Lung microvascular endothelial cell (primary cell): Measurements from ENCODE around the gene STARD5. TPM values are rescaled to one million over a fixed set of nuclear protein-coding genes. Genes with fewer than 3 reads are reported as not detected.
"Not testable (repeated sequence)": the region's sequence is repeated elsewhere in the genome, so short reads cannot be mapped to it uniquely, and the experiment has no call there.

Source experiments
- DNase-seq, 2 donors: peaks; one replicate each; pipeline versions ENCODE4 v3.0.0 to v3.0.0-alpha.2; 2010; ENCODE audit warnings: low read depth in 2 of 2
- total RNA-seq: library from RNA; depleted of rRNA; stranded (reverse); fragments of >200 nt; gene quantifications from 2 replicates; pipeline ENCODE4 v1.2.1, GENCODE V29; 2014

The STARD5 gene
- total RNA-seq, 1 donor from 2014 or later, result 1.6 TPM

DNA sequence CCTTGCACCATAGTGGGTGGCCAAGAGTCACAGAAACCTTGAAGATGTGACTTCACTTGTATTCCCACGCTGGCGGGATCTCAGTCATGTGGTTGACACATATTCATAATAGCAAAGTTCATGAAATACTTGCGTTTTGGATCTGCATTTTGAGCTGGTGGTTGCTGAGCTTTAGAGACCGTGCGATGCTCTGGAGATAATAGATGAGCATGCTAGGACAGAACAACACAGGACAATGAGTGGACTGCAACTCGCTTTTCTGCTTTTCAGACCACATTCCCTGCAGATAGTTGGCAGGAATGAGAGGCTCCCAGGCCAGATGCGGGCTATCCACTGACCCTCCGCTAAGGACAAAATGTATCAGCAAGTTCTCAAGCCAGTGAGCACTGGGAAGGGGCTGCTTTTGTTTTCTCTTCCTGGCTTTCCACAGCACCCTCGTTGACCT, 13.8 kb upstream of the STARD5 start:
- peak in 1 of 2 donors; percentile 12 for DNase-seq

DNA sequence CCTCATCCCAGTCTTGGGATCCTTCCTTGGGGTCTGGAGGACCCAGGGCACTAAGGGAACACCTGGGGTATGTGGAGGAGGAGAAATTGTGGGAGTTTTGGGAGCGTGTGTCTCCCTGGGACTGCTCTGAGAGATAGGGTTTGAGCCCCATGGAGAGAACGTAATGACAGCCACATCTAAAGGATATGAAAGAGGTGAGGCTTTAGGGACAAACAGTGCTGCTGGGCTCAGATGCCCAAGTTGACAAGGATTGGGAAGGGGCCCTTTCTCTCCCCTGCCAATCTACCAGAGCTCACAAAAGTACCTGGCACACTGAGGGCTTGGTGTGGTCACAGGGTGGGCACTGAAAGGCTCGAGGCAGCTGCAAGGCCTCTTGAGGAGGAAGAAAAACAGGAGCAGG, 13.3 kb upstream of the STARD5 start:
- DNase-seq, result no peak

DNA sequence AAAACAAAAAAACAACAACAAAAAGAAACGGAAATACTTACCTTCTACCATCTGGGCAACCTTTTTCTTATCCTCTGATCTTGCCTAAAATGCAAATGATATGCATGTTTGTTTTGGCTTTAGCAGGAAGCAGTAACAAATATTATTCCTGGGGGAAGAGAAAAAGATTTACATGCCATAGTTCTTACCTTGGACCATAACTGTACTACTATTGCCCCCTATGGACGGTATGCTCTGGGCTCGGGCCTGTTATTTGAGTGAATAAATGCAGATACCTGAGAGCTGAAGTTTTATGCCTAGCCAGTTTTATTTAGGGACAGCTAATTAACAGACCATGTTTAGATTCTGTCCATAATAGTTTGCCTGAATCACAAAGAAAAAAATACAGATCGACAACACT, 12.6 kb upstream of the STARD5 start:
- DNase-seq, result peak; percentile 45 to 59

DNA sequence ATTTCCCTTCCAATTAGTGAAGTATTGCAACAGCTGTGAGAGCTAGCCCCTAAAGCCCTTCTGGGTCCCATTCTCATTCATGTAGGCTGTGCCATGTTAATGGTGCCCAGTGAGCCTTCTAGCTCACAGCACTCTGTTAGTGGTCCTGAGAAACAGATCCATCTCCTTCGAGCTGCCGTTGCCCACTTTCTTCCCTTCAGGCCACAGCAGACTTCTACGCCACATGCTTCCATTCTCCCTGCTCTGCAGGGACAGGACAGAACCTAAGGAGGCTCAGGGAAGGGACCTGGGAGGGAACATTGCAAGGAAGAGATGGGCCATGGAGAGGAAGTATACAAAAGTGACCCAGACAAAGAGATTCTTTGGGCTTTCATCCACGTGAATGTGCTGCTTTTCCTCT, 11.7 kb upstream of the STARD5 start:
- no peak for DNase-seq

DNA sequence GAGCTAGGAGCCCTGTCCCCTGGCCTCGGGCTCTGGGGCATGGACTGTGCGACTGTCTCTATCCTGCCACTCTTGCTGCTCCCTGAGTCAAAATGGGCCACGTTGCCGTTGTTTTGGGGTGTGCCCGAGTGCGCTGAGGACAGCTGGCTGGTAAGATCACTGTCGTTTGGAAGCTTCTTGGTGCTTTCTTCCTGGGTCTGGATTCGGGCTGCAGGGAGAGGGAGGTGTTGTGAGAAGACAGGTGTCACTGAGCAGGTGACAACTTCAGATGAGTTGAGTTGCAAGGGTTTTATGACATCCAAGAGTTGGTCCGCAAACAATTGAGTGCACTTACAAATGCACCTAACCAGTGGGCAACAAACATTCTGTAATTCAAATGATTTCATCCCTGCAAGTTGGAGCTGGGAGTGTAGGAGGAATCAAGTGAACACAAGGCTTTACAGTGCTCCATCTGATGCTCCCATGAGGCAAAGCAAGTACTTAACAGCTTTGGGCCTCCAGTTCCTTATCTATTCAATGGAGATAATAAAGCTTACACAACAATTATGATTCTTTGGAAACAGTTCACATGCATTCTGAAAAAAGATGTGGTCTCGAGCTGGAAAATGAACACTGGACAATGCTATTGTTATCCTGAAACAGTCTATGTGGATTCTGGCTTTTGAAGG, 11.0 kb upstream of the STARD5 start:
- DNase-seq, result no peak

DNA sequence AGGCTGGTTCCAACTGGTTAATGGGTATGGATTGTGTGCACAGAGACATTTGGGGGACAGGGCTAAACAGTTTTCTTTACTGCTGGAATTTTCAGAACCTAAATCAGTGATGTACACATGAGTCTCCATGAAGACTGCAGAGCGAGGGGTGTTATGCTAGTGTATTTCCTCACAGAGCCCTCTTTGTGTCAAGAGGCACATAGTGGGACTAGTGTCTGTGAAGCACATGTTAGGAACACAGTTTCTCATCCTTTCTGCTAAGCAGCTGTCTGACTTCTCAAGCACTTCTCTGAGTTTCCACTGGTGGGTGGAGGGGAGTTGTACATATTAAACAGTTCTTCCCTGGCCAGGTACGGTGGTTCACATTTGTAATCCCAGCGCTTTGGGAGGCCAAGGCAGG, 9.4 kb upstream of the STARD5 start:
- no peak for DNase-seq

DNA sequence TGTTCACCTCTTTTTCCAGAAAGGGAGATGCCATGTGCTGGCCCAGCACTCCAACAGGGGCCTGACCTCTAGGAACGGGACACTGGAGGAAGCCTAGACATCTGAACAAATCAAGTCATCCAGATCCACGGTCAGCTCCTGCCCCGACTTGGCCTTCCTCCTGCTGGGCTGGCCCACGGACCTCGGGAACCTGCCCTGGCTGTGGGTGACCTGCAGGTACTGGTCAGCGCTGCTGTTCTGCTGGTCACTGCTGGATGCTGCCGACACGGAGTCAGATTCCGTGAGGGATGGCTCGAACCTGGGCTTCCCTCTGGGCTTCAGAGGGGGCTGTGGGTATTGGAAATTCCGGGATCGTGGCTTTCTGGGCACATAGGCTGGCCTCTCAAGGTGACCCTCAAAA, 8.4 kb upstream of the STARD5 start:
- no peak for DNase-seq

DNA sequence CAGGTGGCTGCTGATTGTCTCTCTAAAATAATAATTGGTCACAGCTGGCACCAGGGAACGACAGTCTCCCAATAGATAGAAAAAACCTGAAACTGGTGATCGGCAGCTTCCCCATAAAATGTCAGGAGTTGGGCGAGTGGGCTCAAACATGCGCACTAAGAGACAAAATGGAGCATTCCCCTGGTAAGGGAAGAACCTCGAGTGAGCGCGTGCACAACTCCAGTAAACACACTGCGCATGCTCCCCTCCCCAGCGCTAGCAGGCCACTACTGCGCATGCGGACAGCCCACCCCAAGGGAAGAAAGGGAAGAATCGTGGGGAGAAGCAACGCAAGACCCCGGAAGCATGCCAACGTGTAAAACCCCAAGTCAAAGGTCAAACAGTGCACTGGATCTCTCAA, 7.7 kb upstream of the STARD5 start:
- no peak for DNase-seq

DNA sequence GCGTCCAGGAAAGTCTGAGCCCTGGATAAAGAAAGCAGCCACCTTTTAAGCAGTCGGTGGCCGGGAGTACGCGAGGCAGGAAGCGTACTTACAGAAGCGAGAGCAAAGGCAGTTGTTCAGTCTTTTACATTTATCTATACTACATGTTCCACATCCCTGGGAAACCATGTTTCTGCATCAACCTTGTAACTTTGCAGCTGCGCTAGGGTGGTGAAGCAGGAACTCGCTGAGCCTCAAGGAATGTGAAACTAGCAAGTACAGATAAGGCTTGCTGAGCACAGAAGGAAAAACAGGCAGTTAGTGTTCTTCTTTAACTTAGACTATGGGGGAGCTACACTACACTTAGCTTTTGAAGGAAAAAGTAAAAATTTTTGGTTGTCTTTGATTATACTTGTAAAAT, 7.2 kb upstream of the STARD5 start:
- not testable (repeated sequence) for DNase-seq

DNA sequence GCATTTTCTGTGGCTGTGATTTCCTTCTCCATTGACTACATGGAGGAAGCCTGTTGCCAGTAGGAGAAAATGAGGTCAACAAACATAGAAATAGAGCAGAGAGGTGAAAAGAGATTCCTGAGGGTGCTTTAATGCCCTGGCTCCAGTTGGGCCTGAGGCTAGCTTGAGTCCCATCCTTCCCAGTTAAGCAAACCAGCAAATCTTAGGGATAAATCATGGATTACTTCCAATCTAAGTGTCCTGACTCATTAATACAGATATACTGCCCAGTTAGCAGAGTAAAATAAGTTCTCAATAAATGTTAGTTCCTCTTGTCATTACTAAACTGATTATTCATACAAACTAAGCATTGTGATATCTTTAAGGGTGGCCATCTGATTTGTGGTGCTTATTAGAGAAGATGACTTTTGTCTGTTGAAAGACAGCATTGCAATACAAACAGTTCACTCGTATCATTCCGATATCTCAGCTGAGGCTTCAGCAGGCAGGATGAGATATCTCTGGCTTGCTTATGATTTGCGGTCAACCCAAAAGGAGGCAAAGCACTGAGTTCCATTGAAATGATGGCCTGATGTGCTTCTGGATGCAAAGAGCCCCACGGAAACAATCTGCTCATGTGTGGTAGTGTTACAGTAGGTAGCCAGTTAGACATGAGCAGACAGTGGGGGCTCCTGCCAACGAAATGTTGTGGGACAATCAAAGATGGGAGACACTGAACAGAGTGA, 6.6 kb upstream of the STARD5 start:
- DNase-seq, result no peak

DNA sequence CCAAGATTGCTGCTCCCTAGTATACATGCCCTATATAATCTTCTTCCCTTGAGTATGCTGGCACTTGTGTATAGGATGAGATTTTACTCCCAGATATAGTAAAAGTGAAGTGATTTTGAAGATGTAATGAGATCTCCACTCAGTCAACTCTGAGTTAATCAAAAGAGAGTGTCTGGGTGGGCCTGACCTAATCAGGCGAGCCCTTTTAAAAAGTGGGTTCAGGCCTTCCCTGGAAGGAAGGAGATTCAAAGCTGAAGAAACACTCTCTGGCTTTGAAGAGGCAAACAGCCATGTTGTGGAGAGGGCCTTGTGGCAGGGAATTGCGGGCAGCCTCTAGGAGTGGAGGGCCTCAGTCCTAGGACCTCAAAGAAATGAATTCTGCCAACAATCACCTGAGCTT, 5.5 kb upstream of the STARD5 start:
- no peak for DNase-seq

DNA sequence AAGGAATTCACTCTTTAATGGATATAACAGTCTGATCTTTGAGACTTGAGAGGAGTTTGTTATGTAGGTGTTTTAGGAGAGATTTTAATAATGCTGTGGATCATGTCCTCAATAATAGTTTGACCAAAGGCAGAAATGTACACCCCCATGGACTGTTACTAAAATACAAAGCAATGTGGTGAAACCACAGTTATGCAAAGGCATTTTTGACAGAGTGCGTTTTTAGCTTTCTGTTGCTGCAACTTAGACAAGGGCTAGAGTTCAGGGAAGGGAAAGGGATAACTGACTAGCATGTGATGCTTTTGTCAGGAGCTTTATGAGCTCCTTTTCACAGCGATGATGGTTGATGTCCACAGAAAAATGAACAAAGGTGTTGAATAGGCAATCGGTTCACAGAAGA, 3.6 kb upstream of the STARD5 start:
- DNase-seq, result no peak

DNA sequence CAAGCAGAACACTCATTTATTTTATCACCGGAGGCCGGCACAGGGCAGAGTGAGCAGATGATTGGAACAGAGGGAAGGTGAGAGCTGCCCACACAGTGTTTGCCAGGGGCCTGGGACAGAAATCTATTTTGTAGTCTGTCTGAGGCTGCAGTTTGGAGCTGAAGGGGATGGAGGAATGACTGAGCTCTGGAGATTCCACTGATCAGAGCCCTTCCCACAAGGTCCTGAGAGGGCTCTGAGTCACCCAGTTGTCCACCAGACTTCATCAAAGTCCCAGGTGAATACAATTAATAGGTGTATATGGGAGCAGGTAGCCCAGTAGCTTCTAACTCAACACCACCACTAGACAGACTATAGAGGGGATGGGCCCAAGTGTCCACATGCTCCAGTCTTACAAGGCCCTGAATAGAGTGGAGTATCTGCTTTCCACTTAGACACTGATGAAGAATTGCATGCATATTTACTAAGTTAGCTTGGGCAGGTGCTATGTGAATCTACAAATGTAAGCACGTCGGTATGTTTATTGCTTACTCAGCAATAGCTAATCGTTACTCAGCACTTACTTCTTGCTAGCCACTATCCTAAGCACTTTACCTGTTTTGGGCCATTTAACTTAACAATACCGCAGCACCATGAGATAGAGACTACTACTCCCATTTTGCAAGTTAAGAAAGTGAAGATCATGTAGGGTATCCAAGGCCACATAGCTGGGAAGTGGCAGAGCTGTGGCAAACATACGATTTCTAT, 2.7 kb upstream of the STARD5 start:
- no peak for DNase-seq

DNA sequence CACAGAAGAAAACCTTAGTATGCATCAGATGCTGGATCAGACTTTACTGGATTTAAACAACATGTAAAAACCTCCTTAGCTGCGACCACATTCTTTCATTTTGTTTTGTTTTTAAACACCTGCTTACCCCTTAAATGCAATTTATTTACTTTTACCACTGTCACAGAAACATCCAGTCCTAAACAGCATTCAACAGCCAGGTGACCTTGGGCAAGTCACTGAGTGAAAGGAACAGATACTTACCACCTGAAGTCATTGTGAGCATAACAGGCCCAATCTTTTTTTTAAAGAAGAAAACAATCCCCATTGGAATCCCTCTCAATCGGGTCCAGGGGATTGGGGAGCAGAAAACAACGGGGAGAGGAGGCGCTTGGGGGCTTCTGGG, 390 bp downstream of the STARD5 start:
- DNase-seq, result no peak

DNA sequence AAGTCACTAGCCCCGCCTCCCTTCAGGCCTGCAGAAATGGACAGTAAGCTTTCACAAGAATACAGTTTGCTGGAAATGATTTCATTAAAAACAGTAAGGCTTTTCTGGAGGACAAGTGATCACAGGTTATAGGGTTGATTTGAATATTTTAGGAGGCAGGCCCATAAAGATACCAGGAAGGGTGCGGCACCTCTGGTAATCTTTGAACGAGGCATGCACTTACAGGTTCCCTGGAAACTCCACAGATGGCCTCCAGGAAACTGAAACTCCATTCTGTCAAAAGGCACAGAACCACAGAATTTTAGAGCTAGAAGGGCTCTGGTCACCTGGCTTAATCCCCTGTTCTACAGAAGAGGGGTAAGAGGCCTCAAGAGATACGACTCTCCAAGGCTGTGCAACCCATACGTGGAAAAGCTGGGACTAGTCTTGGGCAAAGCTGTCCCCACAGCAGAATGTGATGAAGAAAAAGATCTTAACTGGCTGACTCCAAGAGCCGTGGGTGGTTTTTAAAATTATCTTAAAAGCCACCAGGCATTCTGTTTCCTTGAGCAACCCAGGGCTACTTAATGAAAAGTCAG, 1.2 kb downstream of the STARD5 start:
- no peak for DNase-seq

DNA sequence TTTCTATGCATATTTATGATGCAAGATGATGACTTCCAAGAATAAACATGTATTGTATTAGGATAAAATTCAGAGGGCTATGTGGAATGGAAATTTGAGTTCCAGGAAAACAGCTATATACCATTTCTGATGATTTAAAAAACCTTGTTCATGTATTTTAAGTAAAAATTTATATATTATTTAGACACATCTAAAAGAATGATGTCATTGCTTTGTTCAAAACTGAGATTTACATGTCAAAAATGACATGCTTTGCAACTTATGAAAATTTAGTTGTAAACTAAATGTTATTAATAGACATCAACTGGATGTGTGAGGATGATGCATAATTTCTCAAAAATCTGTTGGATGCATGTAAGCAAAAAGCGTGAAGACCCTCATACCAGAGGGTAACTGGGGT, 2.3 kb downstream of the STARD5 start:
- no peak for DNase-seq

DNA sequence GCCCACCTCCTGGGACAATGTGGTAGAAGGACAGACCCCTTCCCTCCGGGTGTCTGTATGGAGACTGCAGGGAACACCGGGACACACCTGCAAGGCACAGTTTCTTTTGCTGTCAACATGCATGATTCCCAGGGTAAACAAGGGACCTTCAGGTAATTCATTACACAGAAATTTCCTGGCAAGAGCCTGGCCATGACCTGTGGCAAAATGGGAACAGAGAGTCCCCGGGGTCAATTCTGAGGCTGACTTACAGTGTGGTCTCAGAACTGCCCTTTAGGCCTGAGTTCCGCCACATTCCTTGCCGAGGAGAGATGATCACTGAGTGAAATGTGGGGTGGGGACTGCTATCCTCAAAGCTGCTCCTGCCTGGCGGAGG, 6.3 kb downstream of the STARD5 start:
- no peak for DNase-seq

DNA sequence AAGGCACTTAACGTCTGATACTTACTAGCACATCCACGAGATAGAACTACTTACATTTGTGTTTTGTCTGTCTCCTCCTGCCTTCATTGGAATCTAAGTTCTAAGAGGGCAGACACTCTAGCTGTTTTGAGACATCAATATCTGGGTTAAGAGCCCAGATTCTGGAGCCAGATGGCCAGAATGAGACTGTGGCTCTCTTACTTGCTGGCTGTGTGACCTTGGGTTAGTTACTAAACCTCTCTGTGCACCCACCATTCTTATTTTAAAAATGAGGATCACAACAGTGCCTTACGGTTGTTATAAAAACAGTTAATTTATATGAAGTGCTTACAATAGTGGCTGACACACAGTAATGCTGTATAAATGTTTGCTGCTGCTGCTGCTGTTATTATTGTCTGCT, 7.7 kb downstream of the STARD5 start:
- no peak for DNase-seq

DNA sequence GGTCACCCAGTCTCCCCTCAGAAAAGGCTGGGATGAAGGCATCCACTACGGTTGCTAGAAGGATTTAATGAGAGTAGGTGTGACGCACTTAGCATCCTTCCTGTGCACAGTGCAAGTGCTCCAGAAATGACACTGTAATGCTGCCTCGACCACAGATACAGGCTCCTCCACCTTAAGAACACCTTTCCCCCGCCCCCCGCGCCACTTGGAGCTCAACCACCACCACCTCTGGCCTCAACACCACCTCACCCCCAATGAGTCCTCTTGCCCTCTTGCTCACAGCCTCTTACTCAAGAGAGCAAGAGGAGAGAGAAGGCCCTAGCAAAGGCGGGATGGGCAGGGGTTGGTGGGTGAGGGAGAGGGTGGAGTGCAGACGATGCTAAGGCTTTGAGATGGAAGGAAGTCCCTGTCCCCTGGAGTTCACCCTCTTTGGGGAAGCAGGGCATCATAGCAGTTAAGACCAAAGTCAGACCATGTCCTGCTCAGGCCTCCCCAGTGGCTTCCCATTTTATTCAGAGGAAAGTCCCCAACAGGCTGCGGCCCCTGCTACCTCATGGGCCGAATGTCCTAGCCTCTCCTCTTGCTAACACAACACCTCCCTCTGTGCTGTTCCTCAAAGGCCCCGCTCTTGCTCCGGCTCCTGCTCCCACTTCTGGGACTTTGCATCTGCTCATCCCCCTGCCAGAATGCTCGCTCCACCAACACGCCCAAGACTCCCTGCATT, 8.3 kb downstream of the STARD5 start:
- DNase-seq, result no peak

DNA sequence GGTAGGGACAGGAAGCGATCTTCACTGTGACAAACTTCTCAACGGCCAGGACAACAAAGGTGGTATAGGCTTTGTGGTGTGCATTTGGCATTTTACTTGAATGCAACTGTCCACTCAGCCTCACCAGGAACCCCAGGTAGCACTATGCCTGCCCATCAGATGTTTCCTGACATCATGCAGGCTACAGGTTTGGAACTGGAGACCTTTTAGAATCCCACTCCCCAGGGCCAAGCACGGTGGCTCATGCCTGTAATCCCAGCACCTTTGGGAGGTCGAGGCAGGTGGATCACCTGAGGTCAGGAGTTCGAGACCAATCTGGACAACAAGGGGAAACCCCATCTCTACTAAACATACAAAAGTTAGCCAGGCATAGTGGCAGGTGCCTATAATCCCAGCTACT, 9.6 kb downstream of the STARD5 start:
- DNase-seq, result no peak

DNA sequence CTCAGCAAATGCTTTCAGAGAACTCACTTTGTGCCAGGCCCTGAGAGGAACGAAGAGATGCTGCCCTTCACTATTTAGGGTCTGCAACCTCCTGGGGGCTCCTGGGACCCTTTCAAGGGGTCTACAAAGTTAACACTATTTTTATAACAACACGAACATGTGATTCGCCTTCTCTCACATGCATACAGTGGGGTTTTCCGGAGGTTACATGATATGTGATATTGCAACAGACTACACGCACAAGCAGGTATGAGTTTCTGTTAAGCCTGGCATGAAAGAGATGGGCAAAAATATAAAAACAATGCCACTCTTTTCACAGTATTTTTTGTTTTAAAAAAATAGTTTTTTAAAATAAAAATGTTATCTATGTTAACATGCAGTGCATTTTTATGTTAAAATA, 10.3 kb downstream of the STARD5 start:
- no peak for DNase-seq
